ENCODE results near the gene RAPGEF1.

The RAPGEF1 gene

DNA sequence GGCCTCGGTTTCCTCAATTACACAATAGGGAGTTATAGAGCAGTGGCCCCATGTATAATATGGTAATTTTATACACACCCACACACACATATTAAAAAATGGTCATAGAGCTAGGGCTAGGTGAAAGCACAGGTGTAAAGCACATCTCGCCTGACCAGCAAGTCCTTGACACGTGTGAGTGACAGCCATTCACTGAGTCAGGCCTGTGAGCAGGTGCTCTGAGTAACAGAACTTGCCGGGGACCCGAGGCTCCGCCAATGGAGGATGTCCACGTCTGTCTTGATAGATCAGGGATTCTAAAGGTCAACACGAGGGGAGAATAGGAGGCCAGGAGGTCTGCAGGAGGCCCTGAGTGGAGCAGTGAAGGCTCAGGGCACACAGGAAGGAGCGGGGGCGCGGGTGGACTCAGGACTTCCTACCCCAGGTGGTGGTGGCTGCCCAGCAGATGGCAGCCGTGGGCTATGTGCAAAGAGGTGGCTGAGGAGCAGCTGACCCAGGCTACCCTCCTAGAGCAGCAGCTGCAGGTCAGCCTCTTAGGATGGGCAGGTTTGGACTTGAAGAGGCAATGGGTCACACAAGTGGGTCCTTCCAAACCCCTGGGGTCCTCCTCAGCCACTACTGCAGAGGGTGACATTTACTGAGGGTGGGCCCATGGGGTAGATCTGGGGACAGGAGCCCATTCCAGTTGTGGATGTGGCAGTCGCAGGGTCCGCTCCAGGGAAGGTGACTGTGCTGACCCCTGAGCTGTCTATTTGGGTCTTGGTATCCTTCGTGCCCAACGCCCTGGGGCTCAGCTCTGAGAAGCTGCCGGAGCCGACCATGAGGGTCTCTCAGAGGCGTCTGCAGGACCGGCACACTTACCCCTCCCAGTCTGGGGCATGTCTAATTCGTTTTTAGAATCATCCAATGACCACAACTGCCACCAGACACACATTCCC lies 148.7 kb downstream of the RAPGEF1 start:
- TF ChIP-seq, protein P1, sequence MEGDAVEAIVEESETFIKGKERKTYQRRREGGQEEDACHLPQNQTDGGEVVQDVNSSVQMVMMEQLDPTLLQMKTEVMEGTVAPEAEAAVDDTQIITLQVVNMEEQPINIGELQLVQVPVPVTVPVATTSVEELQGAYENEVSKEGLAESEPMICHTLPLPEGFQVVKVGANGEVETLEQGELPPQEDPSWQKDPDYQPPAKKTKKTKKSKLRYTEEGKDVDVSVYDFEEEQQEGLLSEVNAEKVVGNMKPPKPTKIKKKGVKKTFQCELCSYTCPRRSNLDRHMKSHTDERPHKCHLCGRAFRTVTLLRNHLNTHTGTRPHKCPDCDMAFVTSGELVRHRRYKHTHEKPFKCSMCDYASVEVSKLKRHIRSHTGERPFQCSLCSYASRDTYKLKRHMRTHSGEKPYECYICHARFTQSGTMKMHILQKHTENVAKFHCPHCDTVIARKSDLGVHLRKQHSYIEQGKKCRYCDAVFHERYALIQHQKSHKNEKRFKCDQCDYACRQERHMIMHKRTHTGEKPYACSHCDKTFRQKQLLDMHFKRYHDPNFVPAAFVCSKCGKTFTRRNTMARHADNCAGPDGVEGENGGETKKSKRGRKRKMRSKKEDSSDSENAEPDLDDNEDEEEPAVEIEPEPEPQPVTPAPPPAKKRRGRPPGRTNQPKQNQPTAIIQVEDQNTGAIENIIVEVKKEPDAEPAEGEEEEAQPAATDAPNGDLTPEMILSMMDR (conservative IDR thresholded peaks at IDR 0.05; ENCODE audit: control insufficient read depth, insufficient read depth, low read depth, low read length): peak; percentile 79
- peak; percentile 69 for DNase-seq (ENCODE audit: low read depth)
- H3K4me3 ChIP-seq (ENCODE audit: control insufficient read depth, low read depth, low read length): no peak overlapping the region

GRCh38 chr9:131590449-131590848 lies 149.4 kb downstream of the RAPGEF1 start:
- no peak for DNase-seq (ENCODE audit: low read depth)
- TF ChIP-seq, protein P1 (conservative IDR thresholded peaks at IDR 0.05; ENCODE audit: control insufficient read depth, insufficient read depth, low read depth, low read length): no peak
- H3K4me3 ChIP-seq (ENCODE audit: control insufficient read depth, low read depth, low read length): no peak overlapping the region

DNA sequence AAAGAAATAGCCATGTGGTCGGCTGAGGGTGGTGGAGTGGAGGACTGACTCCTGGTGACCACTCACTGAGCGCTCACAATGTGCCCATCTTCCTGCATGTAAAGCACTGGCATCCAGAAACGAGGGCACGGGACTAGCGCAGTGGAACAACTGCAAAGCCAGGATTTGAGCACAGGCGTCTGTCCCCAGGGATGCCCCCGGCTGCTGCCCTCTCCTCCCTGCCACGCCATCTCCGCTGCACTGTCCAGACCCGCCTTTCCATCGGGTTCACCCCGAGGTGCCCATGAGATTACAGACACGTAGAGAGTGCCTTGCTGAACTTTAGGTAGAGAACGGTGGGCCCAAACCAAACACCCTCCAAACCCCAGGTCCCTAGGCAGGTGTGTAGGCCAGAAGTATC lies 149.9 kb downstream of the RAPGEF1 start:
- TF ChIP-seq, protein P1 (conservative IDR thresholded peaks at IDR 0.05; ENCODE audit: control insufficient read depth, insufficient read depth, low read depth, low read length): no peak

GRCh38 chr9:131589124-131589711 lies 150.7 kb downstream of the RAPGEF1 start:
- no peak for DNase-seq (ENCODE audit: low read depth)
- H3K4me3 ChIP-seq (ENCODE audit: control insufficient read depth, low read depth, low read length): no peak overlapping the region
- TF ChIP-seq, protein P1 (conservative IDR thresholded peaks at IDR 0.05; ENCODE audit: control insufficient read depth, insufficient read depth, low read depth, low read length): no peak

More for the DNA sequence above, 149.9 kb downstream of the RAPGEF1 start:
- DNase-seq (ENCODE audit: low read depth): no peak
- H3K4me3 ChIP-seq (ENCODE audit: control insufficient read depth, low read depth, low read length): no peak overlapping the region

DNA sequence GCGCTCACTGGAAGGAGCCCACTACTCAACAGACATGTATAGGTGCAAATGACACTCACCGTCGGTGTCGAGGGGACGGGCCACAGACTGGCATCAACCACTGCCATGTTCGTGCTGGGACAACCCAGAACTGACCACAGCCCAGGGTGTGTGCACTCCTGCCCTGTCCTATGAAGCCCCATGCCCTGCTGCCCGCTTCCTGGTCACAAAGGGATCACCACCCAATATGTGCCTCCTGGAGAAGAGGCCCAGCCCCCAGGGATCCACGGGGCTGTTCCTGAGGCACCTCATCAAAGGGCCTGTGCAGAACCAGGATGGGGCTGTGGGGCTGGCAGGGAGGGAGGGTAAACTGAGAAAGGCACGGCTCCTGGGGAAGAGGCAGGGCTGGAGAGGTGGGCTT lies 151.5 kb downstream of the RAPGEF1 start:
- TF ChIP-seq, protein P1 (conservative IDR thresholded peaks at IDR 0.05; ENCODE audit: control insufficient read depth, insufficient read depth, low read depth, low read length): no peak
- H3K4me3 ChIP-seq (ENCODE audit: control insufficient read depth, low read depth, low read length): no peak overlapping the region
- no peak for DNase-seq (ENCODE audit: low read depth)

- no peak overlapping the region for H3K4me3 ChIP-seq (ENCODE audit: control insufficient read depth, low read depth, low read length)
- TF ChIP-seq, protein P1 (conservative IDR thresholded peaks at IDR 0.05; ENCODE audit: control insufficient read depth, insufficient read depth, low read depth, low read length): no peak
- no peak for DNase-seq (ENCODE audit: low read depth)
These were observed 152.0 kb downstream of the RAPGEF1 start for GRCh38 chr9:131587906-131588305.
